NCI-H510A (cell line): ENCODE data around the gene RUNX3.

ENCODE experiments used
- DNase-seq: peaks from one replicate; lab custom pipeline; 2025; lab: John Stamatoyannopoulos, UW

RUNX3 gene

DNA sequence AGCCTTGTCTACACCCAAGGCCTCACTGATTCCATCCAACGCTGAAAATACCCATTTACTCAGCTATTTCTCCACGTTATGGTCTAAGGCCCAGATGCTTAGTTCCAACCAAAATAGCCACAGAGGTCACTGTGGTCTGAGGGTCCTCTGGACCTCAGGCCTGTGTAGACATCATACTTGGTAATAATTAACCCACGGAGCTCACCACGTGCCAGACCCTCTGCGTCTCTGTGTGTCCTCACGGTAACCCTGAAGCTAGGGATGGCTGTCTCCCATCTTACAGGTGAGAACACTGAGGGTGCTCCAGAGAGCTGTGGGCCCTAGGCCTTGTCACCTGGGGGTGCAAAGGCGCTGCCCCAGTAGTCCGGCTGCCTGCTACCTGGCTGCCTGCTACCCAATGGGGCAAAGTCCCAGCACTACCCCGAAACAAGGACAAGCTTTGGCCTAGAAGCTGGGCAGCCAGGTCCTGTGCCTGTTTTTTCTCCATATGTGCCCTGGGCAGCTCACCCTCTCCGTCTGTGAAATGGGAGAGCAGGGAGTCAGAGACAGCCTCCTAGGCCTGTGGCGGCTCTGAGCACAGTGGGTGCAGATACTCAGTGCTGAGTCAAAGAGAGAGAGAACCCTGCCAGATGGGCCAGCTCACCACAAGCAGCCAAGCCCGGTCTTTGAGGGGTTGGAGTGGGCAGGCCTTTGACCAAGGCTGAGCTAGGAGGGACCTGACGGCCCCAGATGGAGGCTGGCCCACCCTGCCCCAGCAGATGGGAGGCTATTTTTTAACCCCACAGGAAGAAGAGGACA, 17.0 kb upstream of the RUNX3 start:
- DNase-seq, result no peak

DNA sequence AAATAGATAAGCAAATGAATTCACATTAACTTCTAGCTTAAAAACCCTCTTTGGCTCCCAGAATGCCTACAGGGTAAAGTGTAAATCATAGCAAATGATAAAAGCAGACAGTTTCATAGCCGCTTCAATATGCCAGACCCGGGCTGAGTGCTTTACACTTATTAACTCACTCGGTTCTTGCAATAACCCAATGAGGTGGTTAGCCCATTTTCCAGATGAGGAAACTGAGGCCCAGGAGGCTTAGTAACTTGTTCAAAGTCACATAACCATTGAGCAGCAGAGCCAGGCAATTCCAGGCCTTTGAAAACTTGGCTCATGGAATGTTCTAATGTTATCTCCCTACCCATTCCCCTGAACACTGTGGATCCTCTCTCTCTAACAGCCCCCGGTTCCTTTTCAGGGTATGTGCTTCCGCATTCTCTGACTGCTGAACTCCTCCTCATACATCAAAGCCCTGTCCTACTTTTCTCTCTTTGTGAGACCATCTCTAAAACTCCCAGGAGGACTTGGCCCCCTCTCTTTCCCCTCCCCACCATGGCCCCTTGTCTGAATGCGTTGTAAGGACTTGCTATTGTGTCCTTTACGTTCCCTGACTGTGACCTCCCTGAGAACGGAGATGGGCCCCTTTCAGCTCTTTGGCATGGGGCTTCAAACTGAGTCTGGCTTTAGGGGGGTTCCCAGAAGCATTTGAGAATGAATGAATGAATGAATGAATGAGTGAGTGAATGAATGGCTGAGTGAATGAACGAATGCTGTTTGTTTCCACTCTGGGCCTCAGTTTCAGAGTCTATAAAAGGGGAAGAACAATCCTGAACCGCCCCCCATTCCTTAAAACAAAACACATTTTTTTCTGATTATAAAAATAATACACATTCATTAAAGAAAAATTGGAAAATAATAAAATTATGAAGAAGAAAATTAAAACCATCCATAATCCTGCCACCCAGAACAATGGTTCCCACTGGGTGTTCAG, 15.6 kb upstream of the RUNX3 start:
- DNase-seq, result no peak

DNA sequence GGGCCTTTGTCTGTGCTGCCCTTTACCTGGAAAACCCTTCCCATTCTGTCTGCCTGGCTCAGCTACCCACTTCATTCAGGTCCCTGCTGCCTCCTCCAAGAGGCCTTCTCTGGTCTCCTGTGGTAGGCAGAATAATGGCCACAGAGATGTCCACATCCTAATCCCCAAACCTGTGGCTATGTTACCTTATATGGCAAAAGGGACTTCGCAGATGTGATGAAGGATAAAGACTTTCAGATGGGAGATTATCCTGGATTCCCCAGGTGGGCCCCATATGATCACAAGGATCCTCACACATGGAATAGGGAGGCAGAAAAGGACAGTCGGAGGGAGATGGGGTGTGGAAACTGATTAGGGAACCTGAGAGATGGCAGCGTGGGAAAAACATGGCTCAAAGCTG, 14.2 kb upstream of the RUNX3 start:
- no peak for DNase-seq

DNA sequence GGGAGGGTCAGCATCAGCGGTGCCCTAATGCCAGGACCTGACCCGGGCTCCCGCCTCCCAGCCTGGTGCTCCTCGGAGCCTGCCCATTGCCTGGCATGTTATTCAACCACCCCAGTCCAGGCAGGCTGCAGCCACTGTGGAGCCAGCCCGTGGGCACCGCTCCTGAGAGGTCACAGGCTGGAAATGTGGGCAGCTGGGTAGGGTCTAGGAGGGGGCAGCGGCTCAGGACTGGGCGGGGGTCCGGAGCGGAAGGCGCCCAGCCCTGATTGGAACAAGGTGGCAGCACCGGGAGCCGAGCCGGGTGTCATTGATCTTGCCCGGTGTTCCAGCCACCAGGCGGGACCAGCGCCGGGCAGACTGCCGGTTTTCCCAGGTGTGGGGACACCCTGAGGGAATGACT, 12.7 kb upstream of the RUNX3 start:
- DNase-seq, result no peak

DNA sequence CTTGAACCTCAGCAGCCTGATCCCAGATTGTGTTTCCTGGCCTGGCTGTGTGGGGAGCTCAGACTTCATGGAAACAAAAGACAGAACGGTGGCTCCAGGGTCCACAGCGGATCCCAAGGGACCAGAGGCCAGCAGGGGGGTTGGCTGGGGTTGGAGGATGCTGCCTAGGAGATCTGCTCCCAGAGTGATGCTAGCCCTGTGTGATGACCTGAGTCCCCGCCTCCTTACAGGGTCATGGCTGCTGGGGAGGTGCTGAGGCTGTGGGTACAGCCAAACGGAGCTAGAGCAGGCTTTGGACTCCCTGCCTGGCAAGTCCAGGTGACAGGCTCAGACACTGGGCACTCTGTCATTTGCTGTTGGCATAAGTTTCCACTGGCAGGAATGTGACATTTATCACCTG, 11.5 kb upstream of the RUNX3 start:
- DNase-seq, result no peak

DNA sequence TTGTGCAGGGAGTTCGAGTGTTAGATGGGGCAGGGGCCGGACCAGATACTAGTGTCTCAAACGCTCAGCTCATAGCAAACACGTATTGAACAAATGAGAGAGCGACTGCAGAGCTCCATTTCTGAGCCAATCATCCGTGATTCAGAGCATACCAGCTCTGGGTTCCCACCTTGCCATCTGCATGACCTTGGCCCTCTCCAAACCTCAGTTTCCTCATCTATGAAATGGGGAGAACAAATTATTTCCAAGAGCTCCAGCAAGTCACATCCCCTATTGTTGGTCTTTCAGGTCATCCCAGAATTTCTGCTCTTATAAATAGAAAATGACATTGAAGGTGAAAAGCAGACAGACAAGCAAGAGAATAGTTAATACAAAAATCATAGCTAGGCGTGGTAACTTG, 10.2 kb upstream of the RUNX3 start:
- DNase-seq, result no peak

DNA sequence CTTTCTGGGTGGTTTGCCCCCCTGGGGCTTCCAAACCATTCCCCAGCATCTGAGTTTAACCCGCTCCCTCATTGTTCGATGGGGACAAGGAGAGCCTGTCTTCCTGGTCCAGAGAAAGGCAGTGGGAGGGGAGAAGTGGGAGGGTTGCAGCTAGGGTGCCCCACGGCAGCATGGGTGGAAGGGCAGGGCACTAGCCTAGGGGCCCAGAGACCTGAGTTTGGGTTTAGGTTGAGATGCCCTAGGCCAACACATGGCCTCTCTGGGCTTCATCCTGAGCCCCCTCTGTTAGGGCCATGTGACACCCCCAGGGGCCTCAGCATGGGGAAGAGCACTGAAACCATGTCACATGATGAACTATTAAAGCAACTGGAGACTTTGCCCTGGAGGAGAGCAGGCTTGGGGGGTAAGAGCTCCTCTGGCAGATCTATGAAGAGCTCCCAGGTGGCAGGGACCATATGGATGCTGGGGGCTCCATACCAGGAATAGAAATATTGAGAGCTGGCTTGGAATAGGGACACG, 9.7 kb upstream of the RUNX3 start:
- DNase-seq, result no peak

DNA sequence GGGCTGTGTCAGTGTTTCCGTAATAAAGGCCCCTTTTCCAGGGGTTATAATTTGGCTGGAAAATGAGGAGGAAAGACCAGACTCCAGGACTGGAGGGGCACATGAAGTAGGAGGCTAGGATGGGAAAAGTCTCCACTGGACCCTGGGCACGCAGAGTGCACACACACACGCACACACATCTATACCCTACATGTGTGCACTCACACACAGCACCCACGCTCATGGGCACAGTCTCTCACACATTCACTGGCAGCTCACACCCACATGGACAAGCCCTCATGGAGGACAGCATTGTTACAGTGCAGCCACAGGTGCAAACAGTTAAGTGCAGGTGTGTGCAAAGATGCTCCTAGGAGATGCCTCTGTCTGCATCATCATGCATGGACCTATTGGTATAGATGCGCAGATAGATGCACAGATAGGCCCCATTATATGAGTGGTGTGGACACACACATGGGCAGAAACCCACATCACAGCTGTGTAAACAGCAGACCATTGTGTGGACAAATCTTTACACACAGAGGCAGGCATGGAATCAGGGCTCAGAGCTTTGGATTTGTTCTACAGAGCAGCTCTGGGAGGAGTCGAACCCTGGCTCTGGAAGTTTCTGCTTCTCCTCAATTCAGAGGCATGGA, 9.1 kb upstream of the RUNX3 start:
- DNase-seq, result peak; percentile 7

DNA sequence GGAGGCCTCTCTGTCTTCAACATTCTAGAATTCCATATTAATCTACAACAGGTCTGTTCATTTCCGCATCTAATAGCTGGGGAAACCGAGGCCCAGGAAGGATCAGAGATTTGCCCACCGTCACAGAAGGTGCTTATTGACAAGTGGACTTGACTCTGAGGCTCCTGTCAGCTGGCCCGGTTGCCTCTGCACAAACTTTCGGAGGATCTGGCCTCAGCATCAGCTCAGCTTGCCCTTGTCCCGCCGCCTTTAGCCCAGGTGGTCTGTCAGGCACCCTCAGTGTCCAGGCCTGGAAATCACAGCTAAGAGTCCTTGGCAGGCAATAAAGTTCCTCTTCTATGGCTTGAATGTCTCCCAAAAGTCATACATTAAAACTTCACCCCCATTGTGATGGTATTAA, 8.2 kb upstream of the RUNX3 start:
- no peak for DNase-seq

DNA sequence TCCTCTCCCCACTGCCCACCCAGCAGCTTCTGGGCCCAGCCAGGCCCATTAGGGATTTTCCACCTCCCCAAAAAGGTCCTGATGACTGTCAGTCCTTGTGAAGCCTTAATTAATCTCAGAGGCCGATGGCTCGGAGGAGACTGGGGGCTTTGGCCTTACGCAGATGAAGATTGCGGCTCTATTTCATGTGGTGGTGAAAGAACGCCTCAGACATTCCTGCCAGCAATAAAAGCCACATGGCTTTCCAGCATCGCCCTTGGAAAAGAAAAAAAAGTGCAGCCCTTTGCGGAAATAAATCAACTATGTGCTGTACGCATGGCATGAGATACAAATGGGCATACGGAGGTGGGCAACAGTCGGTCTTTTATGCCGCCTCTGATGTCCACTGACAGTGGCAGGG, 6.6 kb upstream of the RUNX3 start:
- no peak for DNase-seq

DNA sequence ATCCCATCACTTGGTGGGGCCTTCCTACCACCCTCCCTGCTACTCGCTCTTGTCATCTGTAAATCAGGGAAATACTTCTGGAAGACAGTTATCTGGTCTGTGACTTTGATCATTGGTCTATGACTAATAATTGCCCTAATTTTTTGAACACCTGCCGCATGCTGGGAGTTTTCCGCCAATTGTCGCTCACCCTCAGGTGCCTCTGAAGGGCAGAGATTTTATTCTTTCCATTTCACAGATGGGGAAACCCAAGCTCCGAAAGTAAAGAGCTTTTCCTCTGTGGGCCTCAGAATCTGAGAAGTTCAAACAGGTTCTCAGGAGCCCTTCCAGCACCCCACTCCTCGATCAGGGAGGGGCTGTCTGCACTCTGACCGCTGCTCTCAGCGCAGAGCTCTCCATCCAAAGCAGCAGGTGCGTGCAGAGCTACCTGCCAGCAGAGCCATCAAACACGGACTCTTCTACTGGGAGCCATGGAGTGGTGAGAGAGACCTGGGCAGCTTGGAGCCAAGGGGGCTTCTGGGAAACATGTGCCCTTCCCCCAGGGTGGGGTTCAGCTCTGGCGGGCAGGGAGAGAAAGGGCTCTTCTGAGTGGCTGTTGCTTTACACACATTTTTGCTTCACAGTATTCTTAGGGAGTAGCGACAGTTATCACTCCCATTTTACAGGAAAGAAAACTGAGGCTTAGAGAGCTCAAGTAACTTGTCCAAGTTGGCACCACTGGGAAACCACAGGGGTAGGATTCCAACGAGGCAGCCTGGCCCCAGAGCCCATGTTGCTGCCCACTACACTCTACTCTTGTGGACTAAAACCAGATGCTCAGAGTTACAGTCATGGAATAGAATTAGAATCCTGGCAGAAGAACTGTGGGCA, 5.8 kb upstream of the RUNX3 start:
- no peak for DNase-seq

DNA sequence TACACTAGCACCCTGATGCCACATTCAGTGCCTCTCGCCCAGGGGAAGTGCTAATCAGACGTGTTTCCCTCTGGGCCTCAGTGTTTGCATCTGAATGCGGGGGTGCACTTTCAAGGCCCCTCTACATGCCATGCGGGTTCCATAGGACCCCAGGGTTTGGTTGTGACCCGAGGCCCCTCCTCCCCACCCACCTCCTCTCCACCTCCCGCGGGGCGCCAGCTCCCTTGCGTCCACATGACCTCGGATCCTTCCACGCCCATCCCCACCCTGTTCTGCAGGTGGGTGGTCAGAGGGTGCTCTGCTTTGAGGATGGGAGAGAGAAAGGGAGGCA, 5.1 kb upstream of the RUNX3 start:
- no peak for DNase-seq

DNA sequence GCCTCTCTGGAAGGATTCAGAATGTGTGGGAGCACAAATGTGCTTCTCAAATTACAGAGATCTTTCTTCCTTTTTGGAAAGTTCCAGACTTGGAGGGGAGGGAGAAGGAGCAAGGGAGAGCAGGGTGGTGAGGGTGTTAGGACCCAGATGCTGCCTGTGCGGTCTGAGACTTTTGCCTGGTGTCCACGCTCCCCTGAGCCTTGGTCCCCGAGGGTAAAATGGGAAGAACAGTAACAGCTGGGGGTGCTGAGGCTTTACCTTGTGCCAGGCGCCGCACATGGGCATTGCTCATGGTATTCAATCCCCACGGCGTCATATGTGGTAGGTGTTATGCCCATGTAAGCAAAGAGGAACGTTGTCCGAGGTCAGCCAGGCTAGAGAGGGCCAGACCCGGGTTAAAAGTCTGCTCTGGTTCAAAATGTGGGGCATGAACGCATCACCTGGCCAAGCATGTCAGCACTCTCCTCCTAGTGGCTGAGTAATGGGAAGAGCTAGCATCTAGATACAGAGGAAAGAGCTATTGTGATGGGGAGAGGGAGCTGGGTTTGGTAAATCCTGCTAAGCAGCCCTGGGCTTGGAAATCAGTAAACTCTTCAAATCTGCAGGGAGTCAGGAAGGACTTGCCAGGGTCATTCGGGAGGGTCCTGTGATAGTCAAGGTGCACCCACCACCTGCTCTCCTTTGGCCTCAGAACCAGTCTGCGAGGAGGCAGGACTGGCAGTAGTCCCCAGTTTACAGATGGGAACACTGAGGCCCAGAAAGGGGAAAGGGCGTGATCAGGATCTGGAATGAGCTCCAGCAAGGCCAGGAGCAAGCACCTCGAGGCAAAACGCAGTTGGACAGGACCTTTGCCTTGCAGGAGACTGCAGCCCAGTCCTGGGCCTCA, 4.5 kb upstream of the RUNX3 start:
- no peak for DNase-seq

DNA sequence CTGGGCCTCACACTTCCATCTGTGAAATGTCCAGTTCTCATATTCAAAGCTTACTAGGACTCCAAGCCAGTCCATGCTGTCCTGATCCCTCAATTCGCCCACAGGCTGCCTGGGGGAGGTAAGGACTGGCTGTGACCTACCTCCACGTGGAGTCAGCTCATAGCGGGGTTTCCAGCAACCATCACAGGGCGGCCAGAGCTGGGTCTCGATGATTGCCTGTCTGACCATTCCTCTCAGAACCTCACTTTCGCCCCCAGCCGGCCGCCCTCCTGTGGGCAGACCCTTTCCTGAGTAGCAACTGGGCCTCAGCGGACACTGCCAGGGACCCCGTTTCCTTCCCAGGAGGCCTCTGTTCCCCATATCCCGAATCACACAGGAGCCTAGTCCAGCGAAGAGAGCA, 3.4 kb upstream of the RUNX3 start:
- no peak for DNase-seq

DNA sequence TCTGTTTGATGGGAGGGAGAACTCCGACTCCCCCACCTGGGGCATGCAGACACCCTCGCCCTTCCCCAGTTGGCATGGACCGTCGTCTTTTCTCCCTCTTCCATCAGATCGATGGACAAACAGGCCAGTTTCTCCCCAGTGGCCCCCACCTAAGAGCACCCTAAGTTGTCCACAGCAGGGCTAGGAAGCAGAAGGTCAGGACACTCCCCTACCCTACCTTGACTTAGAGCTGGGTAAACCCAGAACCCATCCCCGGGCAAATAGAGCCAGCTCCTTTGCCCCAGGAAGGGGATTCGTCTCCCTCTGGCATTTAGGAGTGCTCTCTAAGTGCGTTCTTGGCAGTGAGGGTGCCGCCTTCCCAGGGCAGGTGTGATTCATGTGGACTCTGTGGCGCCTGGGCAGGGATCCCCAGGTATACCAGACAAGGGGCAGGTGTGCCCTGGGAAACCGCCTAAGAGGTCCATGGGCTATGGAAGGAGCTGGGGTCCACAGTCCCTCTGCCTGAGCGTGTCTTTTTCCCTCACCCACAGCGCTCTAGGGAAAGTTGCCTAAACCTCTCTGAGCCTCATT, 2.7 kb upstream of the RUNX3 start:
- DNase-seq, result peak; percentile 14

DNA sequence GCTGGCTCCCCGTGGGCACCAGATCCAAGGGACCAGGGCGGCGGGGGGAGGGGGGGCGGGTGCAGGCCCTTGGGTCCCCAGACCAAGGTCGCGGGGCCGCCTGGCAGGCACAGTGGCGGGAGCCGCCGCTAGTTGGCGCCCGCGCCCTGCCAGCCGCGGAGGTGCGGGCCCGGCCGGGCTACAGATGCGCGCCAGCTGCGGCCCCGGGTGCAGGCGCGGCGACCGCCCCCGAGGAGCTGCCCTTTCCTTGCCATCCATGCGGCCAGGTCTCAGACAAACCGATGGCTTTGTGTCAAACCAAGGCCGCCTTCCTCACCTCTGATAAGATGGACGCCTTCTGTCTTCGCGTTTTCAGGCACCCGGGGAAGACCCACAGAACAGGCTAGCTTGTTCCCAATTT, 2.2 kb upstream of the RUNX3 start:
- DNase-seq, result peak; percentile 41

DNA sequence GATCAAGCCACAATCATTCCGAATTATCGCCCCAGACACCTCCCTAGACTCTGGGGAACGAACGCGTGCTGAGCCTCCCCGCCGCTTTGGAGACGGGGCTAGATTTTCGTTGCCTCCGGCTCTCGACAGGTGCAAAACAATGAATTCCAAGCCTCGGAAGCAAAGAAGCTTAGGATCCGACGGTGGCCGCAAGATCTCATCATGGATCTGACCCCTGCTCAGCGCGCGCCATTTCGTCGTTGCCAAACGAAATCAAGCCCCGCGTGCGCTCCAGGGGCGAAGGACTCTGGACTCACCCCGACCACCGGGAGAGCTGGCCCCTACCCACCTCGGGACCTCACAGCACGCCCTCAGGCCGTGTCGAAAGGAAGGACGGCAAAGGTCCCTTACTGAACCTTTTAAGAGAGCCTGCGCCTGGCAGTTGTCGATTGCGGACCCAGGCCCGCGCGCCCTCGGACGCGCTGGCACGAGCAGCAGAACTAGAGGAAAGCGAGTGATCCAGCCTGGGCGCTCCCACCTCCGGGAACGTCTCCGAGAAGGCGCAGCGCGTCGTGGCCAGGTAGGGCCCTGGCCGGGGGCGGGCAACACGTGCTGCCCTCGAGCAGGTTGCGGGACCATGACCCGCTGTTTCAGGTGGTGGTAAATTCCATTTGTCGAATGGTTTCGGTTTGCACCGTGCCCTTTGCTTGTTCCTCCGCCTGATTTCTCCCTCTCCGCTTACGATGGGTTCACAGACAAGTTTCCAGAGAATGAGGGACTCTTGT, 1.6 kb upstream of the RUNX3 start:
- DNase-seq, result no peak

DNA sequence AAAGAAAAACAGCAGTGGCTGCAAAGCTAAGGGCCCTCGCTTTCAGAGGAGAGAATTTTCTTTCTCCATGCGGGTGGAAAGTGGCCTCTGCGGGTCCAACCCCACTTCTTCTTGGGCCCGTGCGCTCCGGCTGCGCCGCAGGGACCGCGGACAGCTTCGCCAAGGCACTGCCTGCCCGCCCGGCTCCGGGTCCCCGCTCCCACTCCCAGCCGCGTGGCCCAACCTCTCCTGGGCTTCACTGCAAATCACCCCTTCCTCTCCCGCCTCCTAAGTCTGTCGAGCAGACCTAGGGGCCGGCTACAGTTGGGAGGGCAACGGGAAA, 1.0 kb upstream of the RUNX3 start:
- DNase-seq, result no peak

DNA sequence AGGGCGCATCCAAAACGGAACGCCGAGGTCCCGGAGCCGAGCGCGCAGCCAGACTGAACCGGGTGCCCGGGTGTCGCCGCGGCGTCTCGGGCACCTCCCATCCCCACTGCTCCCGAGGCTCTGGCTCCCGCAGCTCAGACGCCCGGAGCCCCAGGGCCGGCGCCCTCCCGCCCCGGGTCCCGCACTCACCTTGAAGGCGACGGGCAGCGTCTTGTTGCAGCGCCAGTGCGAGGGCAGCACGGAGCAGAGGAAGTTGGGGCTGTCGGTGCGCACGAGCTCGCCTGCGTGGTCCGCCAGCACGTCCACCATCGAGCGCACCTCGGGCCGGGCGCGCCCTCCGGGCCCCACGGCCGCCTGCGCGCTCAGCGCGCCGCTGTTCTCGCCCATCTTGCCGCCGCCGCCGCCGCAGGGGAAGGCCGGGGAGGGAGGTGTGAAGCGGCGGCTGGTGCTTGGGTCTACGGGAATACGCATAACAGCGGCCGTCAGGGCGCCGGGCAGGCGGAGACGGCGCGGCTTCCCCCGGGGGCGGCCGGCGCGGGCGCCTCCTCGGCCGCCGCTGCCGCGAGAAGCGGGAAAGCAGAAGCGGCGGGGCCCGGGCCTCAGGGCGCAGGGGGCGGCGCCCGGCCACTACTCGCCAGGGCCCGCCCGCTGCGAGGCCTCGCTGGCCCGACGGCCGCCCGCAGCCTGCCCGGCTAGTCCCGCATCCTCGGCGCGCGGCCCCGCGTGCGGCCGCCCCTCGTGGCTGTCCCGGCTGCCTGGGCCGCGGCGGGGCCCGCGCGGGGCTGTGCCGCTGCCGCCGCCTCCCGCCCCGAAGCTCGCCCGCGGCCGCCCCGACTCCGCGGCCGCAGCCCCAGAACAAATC, 447 bp downstream of the RUNX3 start:
- peak; percentile 35 for DNase-seq
